ENCODE results near the gene SLC25A3.

- TF ChIP-seq, protein P1, sequence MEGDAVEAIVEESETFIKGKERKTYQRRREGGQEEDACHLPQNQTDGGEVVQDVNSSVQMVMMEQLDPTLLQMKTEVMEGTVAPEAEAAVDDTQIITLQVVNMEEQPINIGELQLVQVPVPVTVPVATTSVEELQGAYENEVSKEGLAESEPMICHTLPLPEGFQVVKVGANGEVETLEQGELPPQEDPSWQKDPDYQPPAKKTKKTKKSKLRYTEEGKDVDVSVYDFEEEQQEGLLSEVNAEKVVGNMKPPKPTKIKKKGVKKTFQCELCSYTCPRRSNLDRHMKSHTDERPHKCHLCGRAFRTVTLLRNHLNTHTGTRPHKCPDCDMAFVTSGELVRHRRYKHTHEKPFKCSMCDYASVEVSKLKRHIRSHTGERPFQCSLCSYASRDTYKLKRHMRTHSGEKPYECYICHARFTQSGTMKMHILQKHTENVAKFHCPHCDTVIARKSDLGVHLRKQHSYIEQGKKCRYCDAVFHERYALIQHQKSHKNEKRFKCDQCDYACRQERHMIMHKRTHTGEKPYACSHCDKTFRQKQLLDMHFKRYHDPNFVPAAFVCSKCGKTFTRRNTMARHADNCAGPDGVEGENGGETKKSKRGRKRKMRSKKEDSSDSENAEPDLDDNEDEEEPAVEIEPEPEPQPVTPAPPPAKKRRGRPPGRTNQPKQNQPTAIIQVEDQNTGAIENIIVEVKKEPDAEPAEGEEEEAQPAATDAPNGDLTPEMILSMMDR (conservative IDR thresholded peaks at IDR 0.05; ENCODE audit: low read length): no peak
- no peak for TF ChIP-seq EZH2phosphoT487 (IDR thresholded peaks at IDR 0.05; ENCODE audit: borderline replicate concordance)
Measured at GRCh38 chr12:98575013-98575412, 18.5 kb upstream of the SLC25A3 start.
